Upper lobe of right lung (tissue), 1 donor: ENCODE measurements around the gene GALNT18. TPM values are rescaled to one million over a fixed set of nuclear protein-coding genes. Genes with fewer than 3 reads are reported as not detected.

Source experiments
- ATAC-seq: fragments of 200-7000 bp; cut with Tn5 transposase; one replicate; pipeline ENCODE4 v1.9.1; 2020; ENCODE audit warnings: mild to moderate bottlenecking, moderate library complexity
- DNase-seq: peaks from one replicate; pipeline ENCODE4 v3.0.0-alpha.2; 2020
- H3K27ac ChIP-seq: fragments of 200-600 bp; one replicate; pipeline ENCODE4 v1.8.0; 2022
- H3K27me3 ChIP-seq: fragments of 200-600 bp; one replicate; pipeline ENCODE4 v1.8.0; 2022; ENCODE audit warnings: mild to moderate bottlenecking
- H3K36me3 ChIP-seq: fragments of 200-600 bp; one replicate; pipeline ENCODE4 v1.8.0; 2022
- H3K4me1 ChIP-seq: fragments of 200-600 bp; one replicate; pipeline ENCODE4 v1.8.0; 2022
- H3K4me3 ChIP-seq: fragments of 200-600 bp; one replicate; pipeline ENCODE4 v1.8.0; 2022; ENCODE audit warnings: mild to moderate bottlenecking
- H3K9me3 ChIP-seq: fragments of 200-600 bp; one replicate; pipeline ENCODE4 v1.8.0; 2022
- intact Hi-C: fragments of 100-400 bp; cut with DNase I; formaldehyde crosslinking; loops from one replicate; pipeline ENCODE4 v1.11.0; 2022
- total RNA-seq: library from RNA; stranded (reverse); fragmentation: NEBNext Ultra II Directional; extraction: Animal tissue kit (Norgen Biotek cat#: 25700); gene quantifications from one replicate; pipeline ENCODE4 v1.2.1, GENCODE V29; 2021
- TF ChIP-seq, protein P1 (sequence below): fragments of 200-600 bp; IDR thresholded peaks from one replicate; pipeline ENCODE4 v1.8.0; 2022; ENCODE audit warnings: antibody characterized with exemption
- donor health status: DM: no; HTN: yes; CAD: no; lungs with severe emphysema.

GALNT18 gene
- total RNA-seq, 1 donor from 2014 or later = 55.5 TPM

DNA sequence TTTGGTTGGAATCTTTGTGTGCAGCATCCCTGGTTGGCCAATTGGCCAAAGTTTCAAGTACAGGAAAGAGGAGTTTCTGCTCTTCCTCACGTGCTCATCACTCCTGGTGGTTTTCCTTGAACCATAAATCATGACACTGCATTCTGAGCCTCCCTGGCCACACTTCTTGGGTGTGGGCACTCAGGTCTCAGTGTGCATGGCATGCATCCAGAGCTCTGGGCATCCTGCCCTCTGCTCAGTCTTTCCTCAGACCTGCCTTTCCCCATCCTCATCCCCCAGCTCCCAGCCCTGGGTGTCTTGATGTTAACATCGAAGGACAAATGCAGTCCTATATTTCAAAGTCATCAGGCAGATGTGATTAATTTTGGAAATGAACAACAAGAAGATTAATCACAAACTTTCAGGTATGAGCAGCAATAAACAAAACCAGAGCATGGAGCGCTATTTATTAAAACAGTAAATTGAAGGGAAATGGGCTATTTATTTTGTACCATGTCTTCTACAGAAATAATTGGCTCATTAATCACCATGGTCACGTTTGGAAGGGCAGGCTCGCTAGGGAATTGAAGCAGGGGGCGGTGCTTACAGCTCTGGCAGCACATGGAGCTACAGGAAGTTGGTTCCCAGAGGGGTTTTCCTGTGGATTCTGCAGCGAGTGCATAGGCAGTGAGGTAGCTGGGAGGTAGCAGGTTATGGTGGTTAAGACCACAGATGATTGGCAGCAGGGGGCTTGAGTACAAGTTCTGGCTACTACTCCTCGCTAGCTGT, 358.4 kb downstream of the GALNT18 start:
- intact Hi-C loops = no loop called here
- H3K4me1 ChIP-seq = peaks cover 6% of the 10 kb centered on the region
- DNase-seq (no peak), ATAC-seq (no peak)
- no peak overlapping the region for H3K27ac ChIP-seq
- no peak overlapping the region for H3K4me3 ChIP-seq
- no peaks in the 10 kb centered on the region for H3K27me3 ChIP-seq
- TF ChIP-seq, protein P1, sequence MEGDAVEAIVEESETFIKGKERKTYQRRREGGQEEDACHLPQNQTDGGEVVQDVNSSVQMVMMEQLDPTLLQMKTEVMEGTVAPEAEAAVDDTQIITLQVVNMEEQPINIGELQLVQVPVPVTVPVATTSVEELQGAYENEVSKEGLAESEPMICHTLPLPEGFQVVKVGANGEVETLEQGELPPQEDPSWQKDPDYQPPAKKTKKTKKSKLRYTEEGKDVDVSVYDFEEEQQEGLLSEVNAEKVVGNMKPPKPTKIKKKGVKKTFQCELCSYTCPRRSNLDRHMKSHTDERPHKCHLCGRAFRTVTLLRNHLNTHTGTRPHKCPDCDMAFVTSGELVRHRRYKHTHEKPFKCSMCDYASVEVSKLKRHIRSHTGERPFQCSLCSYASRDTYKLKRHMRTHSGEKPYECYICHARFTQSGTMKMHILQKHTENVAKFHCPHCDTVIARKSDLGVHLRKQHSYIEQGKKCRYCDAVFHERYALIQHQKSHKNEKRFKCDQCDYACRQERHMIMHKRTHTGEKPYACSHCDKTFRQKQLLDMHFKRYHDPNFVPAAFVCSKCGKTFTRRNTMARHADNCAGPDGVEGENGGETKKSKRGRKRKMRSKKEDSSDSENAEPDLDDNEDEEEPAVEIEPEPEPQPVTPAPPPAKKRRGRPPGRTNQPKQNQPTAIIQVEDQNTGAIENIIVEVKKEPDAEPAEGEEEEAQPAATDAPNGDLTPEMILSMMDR = no peak
- no peaks in the 10 kb centered on the region for H3K9me3 ChIP-seq
- no peaks in the 10 kb centered on the region for H3K36me3 ChIP-seq

DNA sequence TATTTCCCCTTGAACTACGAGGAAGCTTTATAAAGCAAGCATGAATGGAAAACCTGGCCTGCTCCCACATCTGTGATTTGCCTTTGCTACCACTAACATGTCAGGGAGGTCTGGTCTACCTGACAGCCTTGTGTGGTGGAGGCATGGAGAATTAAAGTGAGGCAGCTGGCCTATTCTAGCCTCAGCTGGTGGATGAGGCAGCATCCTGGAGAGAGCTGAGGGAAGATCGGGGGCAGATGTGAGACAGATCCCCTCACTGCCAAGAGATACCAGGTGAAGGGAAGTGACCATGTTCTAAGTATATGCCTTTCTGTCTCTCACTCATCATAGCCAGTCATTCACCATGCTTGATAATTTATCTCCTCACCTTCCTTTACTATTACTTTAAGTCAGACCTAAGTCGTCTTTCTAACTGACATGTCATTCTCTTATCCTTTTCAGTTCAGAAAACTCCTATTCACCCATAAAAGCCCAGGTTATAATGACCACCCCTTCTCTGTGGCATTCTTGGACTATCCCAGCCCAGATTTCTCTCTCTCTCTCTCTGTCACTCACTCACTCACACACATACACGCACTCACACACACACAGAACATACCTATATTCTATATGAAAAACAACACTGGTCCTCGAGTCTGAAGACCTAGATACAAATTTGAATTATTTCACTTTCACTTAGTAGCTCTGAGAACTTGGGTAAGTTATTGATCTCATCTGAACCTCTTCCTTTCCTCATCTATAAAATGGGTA, 359.5 kb downstream of the GALNT18 start:
- no peak for DNase-seq
- intact Hi-C loops = no loop called here
- no peaks in the 10 kb centered on the region for H3K9me3 ChIP-seq
- ATAC-seq = no peak
- TF ChIP-seq, protein P1 = no peak
- H3K4me1 ChIP-seq = peaks cover 6% of the 10 kb centered on the region
- H3K36me3 ChIP-seq = no peaks in the 10 kb centered on the region
- H3K4me3 ChIP-seq = no peak overlapping the region
- H3K27ac ChIP-seq = no peak overlapping the region
- H3K27me3 ChIP-seq = no peaks in the 10 kb centered on the region

DNA sequence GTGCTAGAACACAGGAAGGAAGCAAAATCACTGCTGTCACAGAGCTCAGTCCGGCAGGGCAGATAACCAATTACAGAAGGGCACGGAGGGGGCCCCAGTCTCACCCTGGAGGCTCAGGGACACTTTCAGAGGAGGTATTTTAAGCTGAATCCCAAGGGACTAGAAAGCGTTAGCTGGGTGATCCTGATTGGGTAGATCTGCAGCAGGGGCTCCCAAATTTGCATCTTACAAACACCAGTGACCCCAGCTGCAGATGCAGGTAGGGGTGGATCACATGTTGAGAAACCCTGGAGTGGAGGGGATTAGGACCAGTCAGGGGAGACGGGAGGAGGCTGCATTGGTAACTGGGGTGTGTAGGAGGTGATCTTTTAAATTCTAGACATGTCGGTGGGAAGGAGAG, 360.2 kb downstream of the GALNT18 start:
- H3K27me3 ChIP-seq = no peaks in the 10 kb centered on the region
- H3K4me3 ChIP-seq = no peak overlapping the region
- DNase-seq = no peak
- no peak for ATAC-seq
- peaks cover 6% of the 10 kb centered on the region for H3K4me1 ChIP-seq
- intact Hi-C loops = no loop called here
- no peaks in the 10 kb centered on the region for H3K9me3 ChIP-seq
- H3K27ac ChIP-seq = no peak overlapping the region
- H3K36me3 ChIP-seq = no peaks in the 10 kb centered on the region
- TF ChIP-seq, protein P1 = no peak

DNA sequence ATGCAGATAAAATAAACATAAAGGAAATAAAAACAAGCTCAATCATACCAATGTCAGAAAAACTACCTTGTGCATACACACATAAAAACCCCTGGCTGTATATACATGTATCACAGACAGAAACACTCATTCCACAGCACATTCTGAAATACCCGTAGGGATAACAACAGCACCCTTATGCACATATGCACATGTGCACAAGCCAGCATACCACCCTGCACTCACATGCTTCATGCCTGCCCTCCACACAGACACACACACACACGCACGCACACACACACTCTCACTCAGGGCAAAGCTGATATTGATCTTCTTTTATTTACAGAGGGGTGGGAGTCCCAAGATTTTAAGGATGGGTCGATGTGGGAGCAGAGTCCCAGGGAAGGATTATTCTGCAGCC, 360.9 kb downstream of the GALNT18 start:
- H3K27ac ChIP-seq = no peak overlapping the region
- H3K36me3 ChIP-seq = no peaks in the 10 kb centered on the region
- intact Hi-C loops = no loop called here
- H3K9me3 ChIP-seq = no peaks in the 10 kb centered on the region
- DNase-seq (no peak), ATAC-seq (no peak)
- TF ChIP-seq, protein P1 = no peak
- no peaks in the 10 kb centered on the region for H3K27me3 ChIP-seq
- no peak overlapping the region for H3K4me3 ChIP-seq
- H3K4me1 ChIP-seq = peaks cover 6% of the 10 kb centered on the region

DNA sequence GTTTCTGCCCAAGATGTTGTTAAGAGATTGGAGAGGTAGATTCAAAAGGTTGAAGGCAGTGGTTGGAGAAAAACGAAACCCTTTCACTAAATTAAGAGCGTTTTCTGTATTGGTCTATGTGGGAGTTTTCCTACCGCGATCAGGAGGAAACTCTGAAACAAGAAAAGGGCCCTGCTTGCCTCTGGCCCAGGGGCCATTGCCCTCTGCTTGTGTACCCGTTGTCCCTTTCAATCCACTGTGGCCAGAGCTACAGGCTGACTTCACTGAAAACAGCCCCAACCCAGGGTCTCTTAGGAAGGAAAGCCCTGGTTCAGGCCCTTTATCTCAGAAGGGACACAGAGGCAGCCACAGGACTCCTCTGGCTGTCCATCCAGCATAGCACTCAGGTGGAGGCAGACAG, 367.8 kb downstream of the GALNT18 start:
- TF ChIP-seq, protein P1 = no peak
- intact Hi-C loops = no loop called here
- H3K36me3 ChIP-seq = no peaks in the 10 kb centered on the region

More for the DNA sequence above, 367.8 kb downstream of the GALNT18 start:
- Histone ChIP-seq H3K27me3 (no peaks in the 10 kb centered on the region), H3K4me3 (no peak overlapping the region), H3K27ac (no peak overlapping the region), H3K9me3 (no peaks in the 10 kb centered on the region), H3K4me1 (no peaks in the 10 kb centered on the region)
- ATAC-seq (no peak), DNase-seq (no peak)
